ENCODE results near the gene DNASE2B.
A peak's percentile ranks its signal among the peaks of the same experiment; 100 is the strongest.

DNASE2B gene

DNA sequence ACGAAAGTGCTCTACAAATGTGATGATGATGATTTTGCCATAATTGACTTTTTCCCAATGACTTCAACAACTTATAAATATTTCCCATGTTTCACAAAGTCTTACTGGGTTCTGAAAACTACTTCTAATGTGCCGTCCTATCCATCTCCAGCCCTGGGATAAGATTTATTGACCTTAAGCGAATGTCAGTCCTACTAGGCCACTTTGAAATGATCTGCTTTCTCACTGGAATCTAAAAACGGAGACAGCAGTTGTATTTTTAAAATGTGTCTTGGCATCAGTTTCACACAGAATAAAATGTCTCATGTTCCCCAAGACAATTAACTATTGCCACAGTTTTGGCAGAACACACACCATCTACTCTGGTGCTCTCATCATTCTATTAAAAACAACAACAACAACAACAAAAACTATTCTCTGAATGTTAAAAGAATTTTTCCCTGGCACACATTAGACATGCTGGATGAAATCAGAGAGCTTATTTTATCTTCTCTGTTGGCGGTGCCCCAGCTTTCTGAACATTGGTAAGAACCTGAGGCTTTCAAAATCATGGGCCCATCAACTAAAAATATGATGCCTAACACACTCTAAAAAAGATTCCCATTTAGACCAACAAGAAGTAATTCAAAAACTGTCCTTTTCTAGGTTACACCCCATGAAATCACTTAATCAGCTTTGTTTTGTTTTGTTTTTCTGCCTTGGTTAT, 23.1 kb upstream of the DNASE2B start:
- no peak for DNase-seq (ENCODE audit: low spot score)

- no peak for DNase-seq (ENCODE audit: low spot score)
These were observed 22.0 kb upstream of the DNASE2B start for GRCh38 chr1:84376000-84376910.

DNA sequence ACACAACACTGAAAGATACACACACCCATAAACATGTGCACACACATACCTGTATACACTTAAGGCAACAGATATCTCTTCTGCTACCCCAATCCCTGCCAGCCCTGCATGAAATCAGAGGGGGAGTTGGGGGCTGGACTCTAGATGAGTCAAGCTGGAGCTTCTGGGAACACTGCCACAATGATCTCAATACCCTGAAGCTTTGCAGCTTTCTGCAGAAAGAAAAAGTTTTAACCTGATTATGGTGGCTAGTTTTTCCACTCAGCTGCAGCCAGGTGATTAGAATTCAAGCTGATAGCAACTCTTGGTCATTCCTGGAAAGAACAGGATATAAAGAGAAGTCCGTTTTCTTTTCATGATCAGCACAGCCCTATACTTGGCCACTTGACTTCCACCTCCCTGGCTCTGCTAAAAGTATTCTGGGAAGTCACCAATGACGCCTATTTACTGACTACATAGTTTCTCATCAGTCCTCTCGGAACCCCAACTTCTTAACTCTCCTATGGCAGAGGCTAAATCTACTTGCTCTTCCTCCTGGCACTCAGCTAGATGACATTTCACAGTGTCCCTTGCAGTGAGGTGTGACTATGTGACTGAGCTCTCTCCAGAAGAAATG, 20.7 kb upstream of the DNASE2B start:
- peak; percentile 65 for DNase-seq (ENCODE audit: low spot score)

DNA sequence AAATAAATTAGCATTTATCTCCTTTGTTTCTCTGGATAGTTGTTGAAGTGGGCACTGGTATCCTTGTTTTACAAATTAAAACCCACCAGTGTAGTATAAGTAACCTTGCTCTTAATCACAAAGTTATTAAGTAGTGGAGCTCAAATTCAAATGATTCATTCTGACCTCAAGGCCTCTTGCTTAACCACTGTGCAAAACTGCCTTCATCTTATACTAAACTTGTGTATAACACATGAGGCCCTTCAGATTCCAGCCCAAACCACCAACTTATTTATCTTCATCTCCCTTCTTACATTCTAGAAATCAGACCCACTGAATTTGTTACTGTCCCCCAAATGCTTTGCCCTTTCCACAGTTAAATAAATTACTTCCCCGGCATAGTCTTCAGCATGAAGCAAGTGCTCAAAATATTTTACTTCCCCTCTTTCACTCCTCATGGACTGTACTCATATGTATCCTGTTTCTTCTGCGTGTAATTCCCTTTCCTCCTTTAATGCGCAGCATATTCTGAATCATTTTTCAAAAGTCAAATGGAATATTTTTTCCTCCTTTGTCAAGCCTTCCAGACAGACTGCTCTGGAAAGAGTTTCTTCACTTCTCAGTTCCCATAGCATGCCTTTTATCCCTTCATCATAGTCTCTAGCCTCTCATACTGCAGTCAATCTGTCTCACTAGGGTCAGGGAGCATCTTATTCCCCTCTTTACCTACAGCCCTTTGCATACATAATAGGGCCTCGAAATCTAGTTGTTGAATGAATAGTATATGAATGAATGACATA, 19.0 kb upstream of the DNASE2B start:
- no peak for DNase-seq (ENCODE audit: low spot score)

GRCh38 chr1:84379917-84380180, 18.4 kb upstream of the DNASE2B start:
- no peak for DNase-seq (ENCODE audit: low spot score)

GRCh38 chr1:84382127-84382526, 16.2 kb upstream of the DNASE2B start:
- no peak for DNase-seq (ENCODE audit: low spot score)

- DNase-seq (ENCODE audit: low spot score), result no peak
These were observed 12.9 kb upstream of the DNASE2B start for GRCh38 chr1:84385347-84385746.

- DNase-seq (ENCODE audit: low spot score), result no peak
These were observed 11.4 kb upstream of the DNASE2B start for GRCh38 chr1:84386716-84387479.

GRCh38 chr1:84387480-84388163, 10.7 kb upstream of the DNASE2B start:
- no peak for DNase-seq (ENCODE audit: low spot score)

DNA sequence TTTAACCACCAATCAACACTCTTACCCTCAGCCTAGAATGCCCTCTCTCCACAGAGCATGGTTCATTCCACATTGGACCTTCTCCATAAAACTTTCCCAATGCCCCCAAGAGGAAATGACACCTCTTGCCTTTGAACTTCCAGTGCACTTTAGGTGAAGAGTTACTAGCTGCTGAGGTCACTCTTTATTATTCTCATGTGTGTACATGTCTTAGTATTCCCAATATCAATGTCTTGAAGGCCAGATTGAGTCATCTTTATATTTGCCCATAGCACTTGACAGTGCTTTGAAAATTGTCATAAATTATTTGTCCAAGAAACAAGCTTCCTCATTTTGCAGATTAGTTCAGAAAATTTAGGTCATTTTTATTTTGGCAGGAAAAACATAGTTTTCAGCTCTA, 8.1 kb upstream of the DNASE2B start:
- DNase-seq (ENCODE audit: low spot score), result no peak

- no peak for DNase-seq (ENCODE audit: low spot score)
These were observed 2.9 kb downstream of the DNASE2B start for GRCh38 chr1:84401156-84401555.

DNA sequence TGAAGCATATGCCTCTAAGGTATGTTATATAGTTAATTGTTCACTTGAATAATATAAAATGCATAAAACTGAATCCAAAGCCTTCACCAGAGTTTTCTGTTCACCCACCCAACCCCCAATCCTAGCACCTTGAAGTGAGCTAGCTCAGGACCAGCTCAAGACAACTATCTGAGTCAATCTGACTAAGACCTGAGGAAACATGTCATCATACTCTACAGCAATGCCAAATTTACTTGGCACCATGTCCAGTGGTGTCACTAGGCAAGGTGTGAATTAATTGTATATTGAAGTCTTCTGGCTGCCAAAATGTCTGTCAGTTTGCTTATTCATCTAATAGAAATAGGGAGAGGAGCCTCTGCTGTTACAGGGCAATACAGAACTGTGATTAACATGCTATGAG, 3.8 kb downstream of the DNASE2B start:
- DNase-seq (ENCODE audit: low spot score), result no peak

- DNase-seq (ENCODE audit: low spot score), result no peak
These were observed 4.2 kb downstream of the DNASE2B start for GRCh38 chr1:84402501-84402900.

DNA sequence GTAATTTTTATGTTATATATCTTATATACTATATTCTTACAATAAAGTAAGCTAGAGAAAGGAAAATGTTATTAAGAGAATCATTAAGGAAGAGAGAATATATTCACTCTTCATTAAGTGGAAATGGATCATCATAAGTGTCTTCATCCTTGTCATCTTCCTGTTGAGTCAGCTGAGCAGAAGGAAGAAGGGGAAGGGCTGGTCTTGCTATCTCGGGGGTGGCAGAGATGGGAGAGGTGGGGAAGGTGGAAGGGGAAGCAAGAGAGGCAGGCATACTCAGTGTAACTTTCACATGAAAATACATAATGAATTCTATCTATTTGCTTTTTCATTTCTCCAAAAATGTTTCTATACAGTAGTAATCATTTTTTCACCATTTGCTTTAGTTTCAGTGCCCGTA, 5.1 kb downstream of the DNASE2B start:
- no peak for DNase-seq (ENCODE audit: low spot score)

- DNase-seq (ENCODE audit: low spot score), result peak; percentile 18
These were observed 8.1 kb downstream of the DNASE2B start for GRCh38 chr1:84406346-84406861.

GRCh38 chr1:84407524-84407923, 9.2 kb downstream of the DNASE2B start:
- DNase-seq (ENCODE audit: low spot score), result no peak

GRCh38 chr1:84407958-84408422, 9.7 kb downstream of the DNASE2B start:
- DNase-seq (ENCODE audit: low spot score), result no peak

- DNase-seq (ENCODE audit: low spot score), result no peak
These were observed 11.6 kb downstream of the DNASE2B start for GRCh38 chr1:84409888-84410287.

GRCh38 chr1:84410328-84411095, 12.2 kb downstream of the DNASE2B start:
- no peak for DNase-seq (ENCODE audit: low spot score)
